CD4-positive, alpha-beta T cell treated with Interleukin-15 for 4 hours (primary cell): Measurements from ENCODE around the gene RDH8.

Experiments
- DNase-seq: peaks from one replicate; pipeline ENCODE4 v3.0.0-alpha.2; 2020; ENCODE audit warnings: low spot score

The RDH8 gene, protein sequence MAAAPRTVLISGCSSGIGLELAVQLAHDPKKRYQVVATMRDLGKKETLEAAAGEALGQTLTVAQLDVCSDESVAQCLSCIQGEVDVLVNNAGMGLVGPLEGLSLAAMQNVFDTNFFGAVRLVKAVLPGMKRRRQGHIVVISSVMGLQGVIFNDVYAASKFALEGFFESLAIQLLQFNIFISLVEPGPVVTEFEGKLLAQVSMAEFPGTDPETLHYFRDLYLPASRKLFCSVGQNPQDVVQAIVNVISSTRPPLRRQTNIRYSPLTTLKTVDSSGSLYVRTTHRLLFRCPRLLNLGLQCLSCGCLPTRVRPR

DNA sequence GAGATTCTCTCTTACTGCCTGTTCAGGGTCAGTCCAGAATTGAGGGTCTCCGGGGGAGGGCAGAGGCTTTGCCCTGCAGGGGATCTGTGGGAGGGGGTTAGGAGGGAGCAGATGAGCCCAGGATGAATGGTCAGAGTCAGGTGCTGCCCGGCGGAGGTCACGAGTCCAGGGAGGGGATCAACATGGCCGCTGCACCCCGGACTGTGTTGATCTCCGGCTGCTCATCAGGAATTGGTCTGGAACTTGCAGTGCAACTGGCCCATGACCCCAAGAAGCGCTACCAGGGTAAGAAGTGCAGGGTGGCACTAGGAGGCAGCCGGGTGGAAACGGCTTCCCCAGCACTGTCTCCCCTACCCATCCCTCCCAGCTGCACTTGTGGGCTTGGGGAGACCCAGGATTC, at the start of gene RDH8:
TSS of gene RDH8 (plus strand) at position 168 of the 400 bp plus-strand sequence. CDS start at position 183, 15 bp downstream.
- DNase-seq = no peak

DNA sequence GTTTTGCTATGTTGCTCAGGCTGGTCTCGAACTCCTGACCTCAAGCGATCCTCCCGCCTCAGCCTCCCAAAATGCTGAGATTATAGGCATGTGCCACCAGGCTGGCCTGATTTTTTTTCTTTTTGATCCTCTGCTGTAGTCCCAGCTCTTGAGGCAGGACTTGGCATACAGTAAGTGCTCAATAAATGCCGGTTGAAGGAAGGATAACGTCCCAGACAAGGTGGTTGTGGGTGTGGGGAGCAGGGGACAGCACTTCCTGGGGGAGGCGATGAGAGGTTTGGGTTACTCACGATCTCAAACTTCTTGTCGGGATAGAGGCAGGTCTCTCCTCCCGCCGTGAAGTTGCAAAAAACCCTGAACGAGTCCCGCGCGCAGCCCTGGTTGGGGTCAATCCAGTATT, 47.3 kb upstream of the RDH8 start:
- no peak for DNase-seq

DNA sequence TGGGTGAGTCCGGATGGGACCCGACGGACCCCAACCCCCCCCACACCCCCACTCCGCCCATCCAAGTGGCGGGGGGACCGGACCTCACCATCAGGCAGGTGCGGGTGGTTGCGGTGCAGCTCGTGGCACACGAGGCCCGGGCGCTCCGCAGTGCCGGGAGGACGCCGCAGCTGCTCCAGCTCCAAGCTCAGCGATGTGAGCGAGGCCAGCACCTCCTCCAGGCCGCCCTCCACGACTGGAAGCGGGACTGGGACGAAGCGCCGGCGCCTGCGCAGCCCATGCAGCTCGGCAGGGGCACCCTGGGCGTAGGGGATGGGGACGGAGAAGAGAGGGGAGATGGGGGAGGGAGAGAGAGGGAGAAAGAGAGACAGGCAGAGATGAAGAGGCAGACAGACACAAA, 46.8 kb upstream of the RDH8 start:
- DNase-seq = no peak

DNA sequence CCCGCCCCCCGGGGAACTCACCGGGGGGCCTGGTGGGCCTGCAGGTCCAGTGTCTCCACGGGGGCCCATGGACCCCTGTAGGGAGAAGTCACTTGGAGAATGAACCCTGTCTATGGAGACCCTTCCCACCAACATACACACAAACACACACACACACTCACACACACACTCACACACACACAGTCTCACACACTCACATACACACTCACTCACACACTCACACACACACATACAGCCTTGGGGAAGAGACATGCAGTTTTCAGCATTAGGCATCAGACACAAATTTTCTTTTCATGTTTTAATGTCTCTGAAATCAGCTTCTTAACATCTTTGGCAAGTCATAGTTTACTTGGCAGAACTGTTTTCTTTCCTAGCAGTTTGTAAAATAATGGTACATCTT, 46.0 kb upstream of the RDH8 start:
- DNase-seq = no peak

DNA sequence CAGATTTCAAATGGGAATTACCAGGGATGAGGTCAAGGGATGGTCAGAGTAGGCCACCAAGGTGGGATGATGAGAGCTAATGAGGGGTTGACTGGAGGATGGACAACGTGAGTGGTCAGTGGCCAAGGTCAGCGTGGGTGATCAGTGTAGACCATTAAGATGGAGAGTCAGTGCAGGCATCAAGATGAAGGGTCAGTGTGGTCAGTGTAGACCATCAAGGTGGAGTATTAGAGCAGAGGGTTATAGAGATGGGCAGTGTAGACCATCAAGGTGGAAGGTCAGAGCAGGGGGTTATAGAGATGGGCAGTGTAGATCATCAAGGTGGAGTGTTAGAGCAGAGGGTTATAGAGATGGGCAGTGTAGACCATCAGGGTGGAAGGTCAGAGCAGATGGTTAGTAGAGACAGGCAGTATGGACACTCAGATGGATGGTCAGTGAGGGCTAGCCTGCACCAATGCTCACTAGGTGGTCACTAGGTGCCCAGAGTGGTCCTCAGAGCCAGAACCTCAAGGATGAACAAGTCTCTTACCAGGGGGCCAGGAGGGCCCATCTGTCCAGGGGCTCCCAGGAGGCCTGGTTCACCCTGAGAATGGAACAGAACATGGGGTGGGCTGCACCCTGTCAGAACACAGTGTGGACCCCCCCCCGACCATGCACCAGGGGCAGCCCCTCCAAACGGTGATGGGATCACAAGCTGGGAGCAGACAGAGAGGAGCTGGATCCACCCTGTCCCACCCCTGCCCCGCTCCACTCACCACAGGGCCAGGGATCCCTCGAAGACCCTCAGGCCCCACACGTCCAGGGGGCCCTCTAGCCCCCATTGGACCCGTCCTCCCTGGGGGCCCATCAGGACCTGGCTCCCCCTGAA, 44.2 kb upstream of the RDH8 start:
- no peak for DNase-seq

DNA sequence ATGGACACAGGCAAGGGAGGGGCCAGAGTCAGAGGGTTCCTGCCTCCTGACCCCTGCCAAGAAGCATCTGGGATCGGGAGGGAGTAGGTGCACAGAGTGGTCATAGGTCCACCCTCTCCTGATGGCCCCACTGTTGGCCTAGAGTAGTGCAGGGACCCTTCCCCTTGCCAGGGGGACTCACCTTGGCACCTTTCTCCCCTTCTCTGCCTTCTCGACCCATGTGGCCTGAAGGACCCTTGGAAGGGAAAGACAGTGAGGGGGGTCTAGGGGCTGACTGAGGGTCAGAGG, 43.7 kb upstream of the RDH8 start:
- DNase-seq = no peak

DNA sequence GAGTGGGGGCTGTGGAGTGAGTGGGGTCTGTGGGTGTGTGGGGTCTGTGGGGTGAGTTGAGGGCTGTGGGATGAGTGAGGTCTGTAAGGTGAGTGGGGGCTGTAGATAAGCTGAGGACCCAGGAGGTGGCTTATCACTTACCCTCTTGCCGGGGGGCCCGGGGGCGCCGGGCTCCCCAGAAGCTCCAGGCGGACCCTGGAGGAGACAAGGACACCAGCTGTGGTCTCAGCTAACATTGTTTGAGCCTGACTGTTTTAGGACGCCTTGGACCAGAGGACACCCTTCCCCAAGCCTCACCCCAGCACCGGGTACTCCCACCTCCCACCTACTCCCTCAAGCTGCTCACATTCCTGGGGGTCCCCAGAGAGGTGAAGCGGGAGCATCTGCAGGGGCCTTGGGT, 42.8 kb upstream of the RDH8 start:
- DNase-seq = no peak

DNA sequence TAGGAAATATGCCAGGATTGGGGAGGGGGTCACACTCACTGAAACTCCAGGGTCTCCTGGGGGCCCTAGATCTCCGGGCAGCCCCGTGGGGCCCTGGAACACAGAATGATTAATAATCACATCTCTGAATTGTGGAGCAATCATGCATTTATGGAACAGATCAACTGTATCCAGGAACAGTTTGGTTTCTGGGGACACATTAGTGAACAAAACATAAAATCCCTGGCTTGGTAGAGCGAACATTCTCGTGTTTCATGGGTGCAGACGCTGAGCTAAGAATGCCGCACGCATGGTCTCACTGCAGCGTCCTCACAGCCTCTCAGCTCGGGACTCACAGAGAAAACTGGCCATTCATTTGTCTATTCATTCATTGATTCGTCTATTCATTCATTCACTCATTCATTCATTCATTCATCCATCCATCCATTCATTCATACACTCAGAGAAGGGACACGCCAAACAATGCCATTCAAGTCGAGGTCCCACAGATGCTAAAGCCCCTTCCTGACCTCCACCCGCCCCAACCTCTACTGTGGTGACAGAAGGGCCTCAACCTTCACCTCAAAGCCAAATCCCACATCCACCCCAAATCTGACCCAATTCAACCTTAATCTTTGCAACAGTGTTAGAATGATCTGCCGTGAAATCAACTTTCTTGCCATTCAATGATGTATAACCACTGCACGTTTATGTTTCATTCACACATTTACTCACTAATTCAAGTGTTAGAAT, 42.0 kb upstream of the RDH8 start:
- DNase-seq = no peak

DNA sequence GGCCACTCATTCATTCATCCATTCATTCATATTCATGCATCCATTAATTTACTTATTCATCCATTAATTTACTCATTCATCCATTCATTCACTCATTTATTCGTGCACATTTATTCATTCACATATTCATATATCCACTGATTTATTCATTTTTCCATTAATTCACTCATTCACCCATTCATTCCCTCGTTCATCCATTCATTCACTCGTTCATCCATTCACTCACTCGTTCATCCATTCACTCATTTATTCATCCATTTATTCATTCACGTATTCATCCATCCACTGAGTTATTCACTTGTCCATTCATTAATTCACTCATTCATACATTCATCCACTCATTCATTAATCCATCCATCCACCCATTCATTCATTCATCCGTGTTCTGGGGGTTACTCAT, 41.2 kb upstream of the RDH8 start:
- DNase-seq = no peak

DNA sequence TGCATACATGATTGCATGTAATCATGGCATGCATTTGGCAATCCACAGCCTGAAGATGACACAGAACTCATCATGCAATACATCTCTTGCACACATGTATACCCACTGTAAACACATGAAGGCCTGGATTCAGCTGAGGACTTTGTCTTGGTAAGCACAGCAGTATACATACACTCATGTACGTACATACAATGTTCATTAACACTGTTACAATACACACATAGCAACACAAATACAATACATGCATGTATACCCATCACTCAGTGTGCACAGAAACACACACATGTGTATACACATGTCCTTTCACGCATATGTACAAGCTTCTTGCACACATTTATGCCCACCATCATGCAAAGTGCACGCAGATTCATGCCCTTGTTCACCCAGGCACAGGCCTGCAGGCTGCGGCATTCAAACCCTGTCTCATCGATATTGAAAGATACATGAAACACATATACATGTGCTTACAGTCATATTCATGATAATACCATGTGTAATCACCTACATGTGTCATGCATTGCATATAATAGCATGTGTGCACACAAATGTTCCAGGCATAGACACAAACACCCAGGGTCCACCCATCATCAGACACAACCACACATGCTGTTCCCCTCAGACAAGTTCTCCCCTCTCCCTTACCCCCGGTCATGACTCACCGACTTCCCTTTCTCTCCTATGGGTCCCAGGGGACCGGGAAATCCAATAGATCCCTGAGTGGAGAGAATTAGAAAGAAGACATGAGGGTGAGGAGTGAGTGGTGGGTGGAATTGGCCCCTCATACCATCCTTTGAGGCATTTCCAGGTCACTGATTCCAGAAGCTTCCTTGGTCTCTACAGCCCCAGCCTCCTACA, 31.6 kb upstream of the RDH8 start:
- no peak for DNase-seq

DNA sequence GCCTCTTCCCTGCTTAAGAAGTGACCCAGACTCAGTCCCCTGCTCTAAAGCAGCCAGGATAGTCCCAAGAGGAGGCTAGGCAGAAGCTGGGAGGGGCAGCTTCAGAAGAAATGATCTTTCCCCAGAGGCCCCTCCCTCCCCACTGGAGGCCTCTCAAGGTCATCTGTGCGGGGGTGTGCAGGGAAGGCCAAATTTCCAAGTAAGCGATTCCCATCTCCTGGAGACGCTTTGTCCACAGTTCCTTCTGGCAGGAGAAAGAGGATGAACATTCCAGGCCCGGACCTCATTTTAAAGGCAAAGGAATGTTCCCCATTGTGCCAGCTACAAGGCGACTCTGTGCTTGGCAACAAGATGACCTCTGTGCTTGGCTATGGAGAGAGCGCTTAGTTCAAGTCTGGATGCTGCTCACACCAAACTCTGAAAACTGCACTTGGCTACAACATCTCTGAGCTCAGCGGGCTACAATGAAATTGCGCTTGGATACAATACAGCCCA, 26.4 kb upstream of the RDH8 start:
- no peak for DNase-seq

DNA sequence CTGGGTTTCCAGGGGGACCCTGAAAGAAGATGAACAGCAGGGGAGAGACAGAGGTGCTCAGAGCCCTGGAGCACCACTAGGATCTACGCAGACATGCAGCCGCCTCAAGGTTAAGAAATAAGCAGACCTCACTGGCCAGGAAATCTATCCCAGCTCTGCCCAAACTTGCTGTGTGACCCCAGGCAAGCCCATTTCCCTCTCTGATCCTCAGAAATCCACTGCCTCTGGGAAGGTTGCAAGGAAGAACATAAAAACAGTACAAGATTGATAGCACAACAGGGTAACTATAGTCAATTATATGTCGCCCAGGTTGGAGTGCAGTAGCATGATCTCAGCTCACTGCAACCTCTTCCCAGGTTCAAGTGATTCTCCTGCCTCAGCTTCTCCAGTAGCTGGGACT, 23.8 kb upstream of the RDH8 start:
- DNase-seq = no peak

DNA sequence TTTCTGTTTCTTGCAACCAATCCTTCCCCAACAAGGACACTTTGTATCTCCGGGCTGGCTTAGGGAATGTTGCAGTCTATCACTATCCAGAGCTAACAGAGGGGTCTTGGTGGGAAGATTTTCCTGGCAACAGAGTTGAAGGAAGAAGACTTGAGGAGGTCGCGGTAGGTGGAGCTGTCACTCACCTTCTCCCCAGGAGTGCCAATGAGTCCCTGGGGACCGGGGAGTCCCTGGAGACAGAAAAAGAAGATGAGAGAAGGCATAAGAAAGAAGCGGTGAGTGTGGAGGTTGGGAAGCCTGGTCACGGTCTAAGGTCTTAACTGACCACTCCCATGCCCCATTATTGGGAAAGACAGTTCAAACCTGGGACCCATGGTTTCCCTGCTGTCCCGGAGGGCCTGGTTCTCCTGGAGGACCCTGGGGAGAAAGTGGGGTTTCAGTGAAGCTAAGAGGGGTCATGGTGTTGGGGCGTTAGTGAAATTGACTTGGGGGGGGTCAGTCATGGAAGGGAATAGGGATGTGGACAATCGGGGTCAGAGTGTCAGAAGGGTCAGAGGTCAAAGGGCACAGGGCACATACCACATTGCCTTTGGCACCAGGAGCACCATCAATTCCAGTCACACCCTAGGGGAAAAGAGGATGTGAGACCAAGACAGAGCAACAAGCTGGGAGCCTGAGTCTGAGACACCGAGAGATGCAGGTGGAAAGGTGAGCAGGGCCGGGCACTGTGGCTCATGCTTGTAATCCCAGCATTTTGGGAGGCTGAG, 21.7 kb upstream of the RDH8 start:
- DNase-seq = no peak

DNA sequence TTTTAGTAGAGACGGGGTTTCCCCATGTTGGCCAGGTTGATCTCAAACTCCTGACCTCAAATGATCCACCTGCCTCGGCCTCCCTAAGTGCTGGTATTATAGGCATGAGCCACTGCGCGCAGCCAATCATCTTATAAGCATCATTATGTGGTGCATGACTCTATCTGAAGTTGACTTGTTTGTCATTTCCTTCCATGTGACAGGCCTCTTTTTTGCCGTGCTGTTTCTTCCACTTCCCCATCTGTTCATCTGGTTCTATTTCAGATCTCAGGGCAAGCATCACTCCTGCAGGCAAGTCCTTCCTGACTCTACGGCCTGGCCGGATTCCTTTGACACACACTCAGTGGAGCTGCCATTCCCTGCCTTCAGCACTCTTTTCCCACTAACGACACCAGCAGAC, 18.2 kb upstream of the RDH8 start:
- no peak for DNase-seq

DNA sequence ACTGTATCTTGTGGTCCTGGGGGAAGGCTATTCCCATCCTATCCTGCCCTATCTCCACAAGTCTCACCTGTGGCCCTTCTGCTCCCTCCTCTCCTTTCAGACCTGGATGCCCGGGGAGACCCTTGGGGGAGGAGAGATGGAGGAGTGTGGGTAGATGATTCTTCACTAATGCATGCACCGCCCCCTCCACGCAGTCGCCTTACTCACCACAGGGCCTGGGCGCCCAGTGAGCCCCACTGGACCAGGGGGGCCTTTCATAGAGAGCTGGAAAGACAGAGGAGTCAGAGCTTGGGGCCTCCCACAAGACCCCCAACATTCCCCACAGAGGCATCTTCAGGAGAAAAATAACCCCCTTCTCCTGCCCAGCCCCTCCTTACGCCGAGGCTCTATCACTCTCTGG, 17.3 kb upstream of the RDH8 start:
- no peak for DNase-seq

DNA sequence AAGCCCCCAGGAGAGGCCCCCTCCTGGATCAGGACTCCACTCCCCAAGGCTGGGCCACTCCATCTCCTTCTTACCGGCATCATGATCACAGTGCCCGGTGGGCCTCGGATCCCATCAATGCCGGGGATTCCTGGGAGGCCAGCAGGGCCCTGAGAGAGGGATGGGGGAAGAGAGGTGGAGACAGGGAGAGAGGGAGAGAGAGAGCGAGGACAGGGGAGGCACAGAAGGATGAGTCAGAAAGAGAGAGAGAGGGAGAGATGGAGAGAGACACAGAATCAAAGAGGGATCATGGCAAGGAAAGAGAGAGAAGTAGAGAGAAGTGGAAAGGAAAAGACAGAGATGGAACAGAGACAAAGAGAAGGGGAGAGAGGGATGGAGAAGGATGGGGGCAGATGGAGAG, 16.7 kb upstream of the RDH8 start:
- no peak for DNase-seq

DNA sequence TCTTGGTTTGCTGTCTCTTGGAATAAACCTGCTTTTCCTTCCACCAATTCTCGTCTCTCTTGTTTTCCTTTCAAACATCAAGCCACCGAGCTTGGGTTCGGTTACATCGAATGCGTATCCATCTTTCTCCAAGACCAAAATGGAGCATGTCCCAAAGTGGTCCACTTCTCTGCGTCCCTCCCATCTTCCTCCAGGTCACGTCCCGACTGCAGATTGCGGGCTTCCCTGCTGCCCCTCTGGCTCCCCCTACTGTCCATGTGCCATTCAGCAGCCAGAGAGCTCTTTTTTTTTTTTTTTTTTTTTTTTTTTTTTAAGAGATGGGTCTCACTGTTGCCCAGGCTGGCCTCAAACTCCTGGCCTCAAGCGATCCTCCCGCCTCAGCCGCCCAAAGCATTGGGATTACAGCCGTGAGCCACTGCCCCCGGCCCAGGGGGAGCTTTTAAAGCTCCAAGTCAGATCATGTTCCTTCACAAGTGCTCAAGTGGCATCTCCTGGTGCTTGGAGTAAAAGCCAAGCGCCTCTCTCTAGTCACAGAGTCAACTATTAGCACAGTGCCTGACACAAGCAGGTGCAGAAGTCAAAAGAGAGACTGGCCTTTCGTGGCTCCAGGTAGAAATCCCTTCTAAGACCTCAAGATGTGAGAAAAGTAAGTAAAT, 13.0 kb upstream of the RDH8 start:
- peak; percentile 59 for DNase-seq

DNA sequence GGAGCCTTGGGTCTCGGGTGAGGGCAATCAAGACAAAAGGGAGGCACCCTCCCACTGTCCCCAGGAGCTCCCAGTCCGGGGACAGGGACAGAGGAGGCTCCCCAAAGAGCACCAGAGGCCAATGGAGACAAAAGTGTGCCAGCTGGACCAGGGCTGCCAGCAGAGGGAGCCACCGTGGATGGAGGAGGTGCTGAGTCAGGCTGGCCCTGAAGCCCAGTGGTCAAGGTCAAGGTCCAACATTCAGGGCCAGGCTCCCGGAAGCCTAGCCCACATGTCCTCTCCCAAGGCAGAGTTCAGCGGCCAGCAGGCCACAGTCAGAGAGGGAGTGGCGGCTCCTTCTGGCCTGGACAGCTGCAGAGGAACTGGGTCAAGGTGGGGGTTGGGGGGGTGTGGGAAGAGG, 11.4 kb upstream of the RDH8 start:
- DNase-seq = no peak

DNA sequence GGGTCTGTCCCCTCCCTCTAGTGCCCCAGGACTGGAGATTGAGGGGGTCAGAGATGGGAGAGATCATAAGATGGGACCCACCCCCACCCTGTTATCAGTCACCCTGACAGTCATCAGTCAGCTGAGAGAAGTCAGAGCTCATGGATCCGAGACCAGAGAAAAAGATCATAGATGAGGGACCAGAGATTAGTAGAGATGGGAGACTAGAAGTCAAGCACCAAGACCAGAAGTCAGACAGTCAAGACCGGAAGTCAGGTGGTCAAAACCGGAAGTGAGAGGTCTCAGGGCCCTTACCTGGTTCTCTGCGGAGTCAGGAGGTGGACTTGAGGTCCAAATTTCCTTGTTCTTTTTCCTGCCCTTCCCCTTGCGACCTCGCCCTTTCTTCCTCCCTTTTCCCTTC, 10.0 kb upstream of the RDH8 start:
- DNase-seq = no peak

DNA sequence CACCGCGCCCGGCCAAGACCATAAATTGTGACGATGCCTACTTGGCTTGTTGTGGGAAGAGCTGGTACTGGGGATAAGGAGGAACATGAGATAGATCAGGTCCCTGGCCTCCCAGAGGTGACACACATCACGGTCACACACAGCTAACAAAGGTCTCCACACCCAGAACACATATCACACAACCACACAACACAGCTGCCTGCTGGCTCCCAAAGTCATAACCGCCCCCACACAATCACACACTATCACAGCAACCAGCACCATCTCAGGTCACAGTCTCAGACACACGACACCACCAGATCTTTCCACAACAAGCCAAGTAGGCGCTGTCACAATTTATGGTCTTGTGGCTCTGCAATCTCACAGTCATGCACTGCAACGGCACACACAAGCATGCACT, 8.7 kb upstream of the RDH8 start:
- no peak for DNase-seq
